Left ventricle myocardium inferior (tissue), 1 donor: ENCODE measurements around the gene PRKCI. TPM values are rescaled to one million over a fixed set of nuclear protein-coding genes. Genes with fewer than 3 reads are reported as not detected.
A peak's percentile ranks its signal among the peaks of the same experiment; 100 is the strongest.
"Not testable (repeated sequence)": the region's sequence is repeated elsewhere in the genome, so short reads cannot be mapped to it uniquely, and the experiment has no call there.

ENCODE experiments used
- DNase-seq: peaks from one replicate; pipeline ENCODE4 v3.0.0-alpha.2; 2020
- H3K27ac ChIP-seq: fragments of 200-600 bp; replicated peaks from 2 replicates; pipeline ENCODE4 v1.8.0; 2021
- H3K27me3 ChIP-seq: fragments of 200-600 bp; 2 replicates; pipeline ENCODE4 v1.8.0; 2021; ENCODE audit warnings: low read depth
- H3K36me3 ChIP-seq: fragments of 200-600 bp; 2 replicates; pipeline ENCODE4 v1.8.0; 2021
- H3K4me1 ChIP-seq: fragments of 200-600 bp; 2 replicates; pipeline ENCODE4 v1.8.0; 2021
- H3K4me3 ChIP-seq: fragments of 200-600 bp; 2 replicates; pipeline ENCODE4 v1.8.0; 2021; ENCODE audit warnings: mild to moderate bottlenecking, moderate library complexity
- H3K9me3 ChIP-seq: fragments of 200-600 bp; replicated peaks from 2 replicates; pipeline ENCODE4 v1.8.0; 2021
- intact Hi-C: fragments of 100-400 bp; cut with micrococcal nuclease; formaldehyde crosslinking; loops from one replicate; pipeline ENCODE4 v1.11.0; 2022
- total RNA-seq: library from RNA; stranded (reverse); fragmentation: NEBNext Ultra II Directional; extraction: Animal tissue kit (Norgen Biotek cat#: 25700); gene quantifications from one replicate; pipeline ENCODE4 v1.2.1, GENCODE V29; 2021
- TF ChIP-seq, protein P1 (sequence below): fragments of 200-600 bp; IDR thresholded peaks from 2 replicates; pipeline ENCODE4 v1.8.0; 2021; ENCODE audit warnings: antibody characterized with exemption, mild to moderate bottlenecking, borderline replicate concordance
- donor health status: DM: no; HTN: yes; CAD: no; lungs with severe emphysema.

Gene PRKCI
- total RNA-seq, 1 donor from 2014 or later = 10.9 TPM

DNA sequence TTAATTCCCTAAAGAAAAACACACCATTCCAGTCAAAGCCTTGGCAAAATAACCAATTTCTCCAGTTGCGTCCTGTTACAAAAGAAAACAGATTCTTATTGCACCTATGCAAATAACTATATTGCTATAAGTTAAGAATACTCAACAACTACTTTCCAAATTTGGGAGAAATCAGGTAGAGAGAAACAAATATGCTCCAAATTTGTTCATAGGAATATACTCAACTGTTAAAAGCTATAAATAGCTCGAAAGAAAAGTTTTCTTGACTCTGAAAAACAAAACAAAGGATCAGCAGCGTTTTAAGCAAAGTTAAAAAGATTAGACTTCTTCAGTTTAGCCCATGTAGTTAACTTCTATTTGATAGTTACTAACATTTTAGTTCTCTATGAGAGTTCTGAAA is 115.2 kb downstream of the PRKCI start:
- no peak for DNase-seq
- Histone ChIP-seq H3K27me3 (no peaks in the 10 kb centered on the region), H3K36me3 (no peaks in the 10 kb centered on the region), H3K4me3 (no peak overlapping the region), H3K9me3 (peaks cover 8% of the 10 kb centered on the region), H3K27ac (no peak overlapping the region), H3K4me1 (no peaks in the 10 kb centered on the region)
- intact Hi-C loops = no loop called here
- TF ChIP-seq, protein P1, sequence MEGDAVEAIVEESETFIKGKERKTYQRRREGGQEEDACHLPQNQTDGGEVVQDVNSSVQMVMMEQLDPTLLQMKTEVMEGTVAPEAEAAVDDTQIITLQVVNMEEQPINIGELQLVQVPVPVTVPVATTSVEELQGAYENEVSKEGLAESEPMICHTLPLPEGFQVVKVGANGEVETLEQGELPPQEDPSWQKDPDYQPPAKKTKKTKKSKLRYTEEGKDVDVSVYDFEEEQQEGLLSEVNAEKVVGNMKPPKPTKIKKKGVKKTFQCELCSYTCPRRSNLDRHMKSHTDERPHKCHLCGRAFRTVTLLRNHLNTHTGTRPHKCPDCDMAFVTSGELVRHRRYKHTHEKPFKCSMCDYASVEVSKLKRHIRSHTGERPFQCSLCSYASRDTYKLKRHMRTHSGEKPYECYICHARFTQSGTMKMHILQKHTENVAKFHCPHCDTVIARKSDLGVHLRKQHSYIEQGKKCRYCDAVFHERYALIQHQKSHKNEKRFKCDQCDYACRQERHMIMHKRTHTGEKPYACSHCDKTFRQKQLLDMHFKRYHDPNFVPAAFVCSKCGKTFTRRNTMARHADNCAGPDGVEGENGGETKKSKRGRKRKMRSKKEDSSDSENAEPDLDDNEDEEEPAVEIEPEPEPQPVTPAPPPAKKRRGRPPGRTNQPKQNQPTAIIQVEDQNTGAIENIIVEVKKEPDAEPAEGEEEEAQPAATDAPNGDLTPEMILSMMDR = no peak

DNA sequence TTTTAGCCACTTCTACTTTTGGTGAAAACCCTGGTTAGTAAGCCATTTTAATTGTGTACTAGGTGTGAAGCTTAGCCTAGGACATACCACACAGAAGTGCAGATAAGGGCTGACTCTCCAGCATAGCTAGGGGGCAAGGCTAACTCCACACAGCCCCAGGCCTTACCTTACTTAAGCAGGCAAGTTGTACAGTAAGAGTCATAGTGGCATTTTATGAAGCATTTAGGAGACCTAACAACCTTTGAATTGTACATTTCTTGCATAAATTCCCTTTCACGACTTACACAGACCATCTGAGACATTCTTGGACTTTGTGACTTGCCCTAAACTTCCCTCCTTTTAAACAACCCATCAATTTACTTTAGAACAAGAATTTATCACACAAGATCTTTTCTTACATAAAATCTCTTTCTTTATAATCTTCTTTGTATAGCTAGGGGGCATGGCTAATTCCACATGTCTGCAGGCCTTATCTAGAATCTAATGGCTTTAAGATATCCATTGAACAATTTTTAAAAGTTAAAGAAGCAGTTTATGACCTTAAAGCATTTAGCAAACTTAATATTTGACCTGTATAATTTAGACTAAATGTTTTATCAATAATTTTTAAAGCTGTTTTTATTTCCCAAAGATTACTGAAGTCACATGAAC is 116.6 kb downstream of the PRKCI start:
- H3K27ac ChIP-seq = no peak overlapping the region
- intact Hi-C loops = no loop called here
- peaks cover 1% of the 10 kb centered on the region for H3K4me1 ChIP-seq
- H3K27me3 ChIP-seq = no peaks in the 10 kb centered on the region
- no peaks in the 10 kb centered on the region for H3K36me3 ChIP-seq
- no peak for DNase-seq
- TF ChIP-seq, protein P1 = no peak
- H3K9me3 ChIP-seq = peaks cover 8% of the 10 kb centered on the region
- H3K4me3 ChIP-seq = no peak overlapping the region

DNA sequence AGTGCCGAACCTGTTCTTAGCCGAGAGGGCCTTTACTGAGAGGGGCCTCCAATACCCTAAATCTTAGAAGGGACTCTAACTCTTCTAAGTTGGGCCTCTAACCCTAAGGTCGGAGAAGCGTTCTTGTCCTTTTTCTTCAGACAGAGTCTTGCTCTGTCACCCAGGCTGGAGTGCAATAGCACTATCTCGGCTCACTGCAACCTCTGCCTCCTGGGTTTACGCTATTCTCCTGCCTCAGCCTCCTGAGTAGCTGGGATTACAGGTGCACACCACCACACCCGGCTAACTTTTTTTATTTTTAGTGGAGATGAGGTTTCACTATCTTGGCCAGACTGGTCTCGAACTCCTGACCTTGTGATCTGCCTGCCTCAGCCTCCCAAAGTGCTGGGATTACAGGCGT is 120.0 kb downstream of the PRKCI start:
- intact Hi-C loops, H3K27ac ChIP-seq, DNase-seq, H3K4me1 ChIP-seq, H3K27me3 ChIP-seq, H3K4me3 ChIP-seq, H3K36me3 ChIP-seq, H3K9me3 ChIP-seq: not testable (repeated sequence)

DNA sequence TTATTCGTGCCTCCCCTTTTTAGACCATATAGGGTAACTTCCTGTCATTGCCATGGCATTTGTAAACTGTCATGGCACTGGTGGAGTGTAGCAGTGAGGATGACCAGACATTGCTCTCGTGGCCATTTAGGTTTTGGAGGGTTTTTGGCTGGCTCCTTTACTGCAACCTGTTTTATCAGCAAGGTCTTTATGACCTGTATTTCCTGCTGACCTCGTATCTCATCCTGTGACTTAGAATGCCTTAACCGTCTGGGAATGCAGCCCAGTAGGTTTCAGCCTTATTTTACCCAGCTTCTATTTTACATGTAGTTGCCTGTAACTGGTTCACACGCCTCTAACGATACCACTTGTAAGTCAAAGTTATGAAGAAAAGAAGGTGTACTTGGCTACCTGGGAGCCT is 121.6 kb downstream of the PRKCI start:
- intact Hi-C loops, H3K9me3 ChIP-seq, H3K27me3 ChIP-seq, H3K36me3 ChIP-seq, H3K4me3 ChIP-seq, H3K4me1 ChIP-seq, DNase-seq: not testable (repeated sequence)
- peak overlapping the region; percentile 18 for H3K27ac ChIP-seq

DNA sequence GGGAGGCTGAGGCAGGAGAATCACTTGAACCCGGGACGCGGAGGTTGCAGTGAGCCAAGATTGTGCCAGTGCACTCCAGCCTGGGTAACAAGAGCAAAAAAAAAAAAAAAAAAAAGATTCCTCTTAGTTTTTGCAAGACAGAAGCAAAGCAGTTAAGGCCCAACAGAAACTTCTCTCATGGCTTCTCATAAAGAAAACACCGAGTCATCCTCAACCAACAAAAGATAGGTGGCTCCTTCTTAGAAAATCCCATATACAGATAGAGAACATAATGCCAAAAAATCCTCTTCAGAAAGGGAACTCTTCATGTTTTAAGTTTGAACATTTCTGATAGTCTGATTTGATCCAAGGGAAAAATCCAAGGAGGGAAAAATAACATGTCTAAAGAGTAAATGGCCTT is 122.7 kb downstream of the PRKCI start:
- intact Hi-C loops = no loop called here
- Histone ChIP-seq H3K9me3 (no peaks in the 10 kb centered on the region), H3K27me3 (no peaks in the 10 kb centered on the region), H3K4me1 (peaks cover 6% of the 10 kb centered on the region), H3K36me3 (no peaks in the 10 kb centered on the region), H3K4me3 (no peak overlapping the region), H3K27ac (no peak overlapping the region)
- TF ChIP-seq, protein P1 = no peak
- no peak for DNase-seq

DNA sequence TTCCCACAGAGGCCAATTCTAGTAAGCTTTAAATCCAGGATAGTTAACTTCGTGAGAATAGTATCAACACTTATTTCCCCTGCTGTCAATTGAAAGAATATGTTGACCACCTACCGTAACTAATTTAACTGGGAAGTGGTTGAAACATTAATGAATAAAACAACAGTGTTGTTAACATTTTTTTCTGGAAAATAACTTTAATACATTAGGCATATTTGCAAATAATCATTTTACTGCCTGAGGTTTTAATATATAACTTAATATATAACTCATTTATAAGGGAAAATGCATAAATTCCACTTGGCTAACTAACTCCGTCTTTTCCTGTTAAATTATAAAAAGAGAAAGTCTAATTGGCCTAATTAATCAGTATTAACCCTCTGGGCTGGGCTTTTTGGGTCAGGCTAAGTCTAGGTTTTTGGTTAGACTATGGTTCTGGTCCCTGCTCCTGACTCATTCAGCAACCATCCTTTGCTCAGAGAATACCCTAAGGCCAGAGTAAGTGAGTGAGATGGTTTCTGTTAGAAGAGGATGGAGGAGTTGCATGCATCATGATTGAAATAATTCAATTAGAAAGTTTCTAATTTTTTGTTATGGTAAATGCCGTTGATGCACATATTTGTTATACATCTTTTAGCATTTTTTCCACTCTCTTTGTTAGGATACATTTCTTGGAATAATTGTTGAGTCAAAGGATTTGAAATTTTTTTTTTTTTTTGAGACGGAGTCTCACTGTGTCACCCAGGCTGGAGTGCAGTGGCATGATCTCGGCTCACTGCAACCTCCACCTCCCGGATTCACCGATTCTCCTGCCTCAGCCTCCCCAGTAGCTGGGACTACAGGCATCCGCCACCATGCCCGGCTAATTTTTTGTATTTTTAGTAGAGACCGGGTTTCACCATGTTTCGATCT is 124.5 kb downstream of the PRKCI start:
- Histone ChIP-seq H3K27me3 (no peaks in the 10 kb centered on the region), H3K36me3 (no peaks in the 10 kb centered on the region), H3K27ac (no peak overlapping the region), H3K4me3 (no peak overlapping the region), H3K9me3 (no peaks in the 10 kb centered on the region), H3K4me1 (peaks cover 6% of the 10 kb centered on the region)
- TF ChIP-seq, protein P1 = no peak
- DNase-seq = no peak
- intact Hi-C loops = no loop called here
